Measurements from ENCODE around the gene KCTD11.
"Not testable (repeated sequence)": the region's sequence is repeated elsewhere in the genome, so short reads cannot be mapped to it uniquely, and the experiment has no call there.

Gene KCTD11

DNA sequence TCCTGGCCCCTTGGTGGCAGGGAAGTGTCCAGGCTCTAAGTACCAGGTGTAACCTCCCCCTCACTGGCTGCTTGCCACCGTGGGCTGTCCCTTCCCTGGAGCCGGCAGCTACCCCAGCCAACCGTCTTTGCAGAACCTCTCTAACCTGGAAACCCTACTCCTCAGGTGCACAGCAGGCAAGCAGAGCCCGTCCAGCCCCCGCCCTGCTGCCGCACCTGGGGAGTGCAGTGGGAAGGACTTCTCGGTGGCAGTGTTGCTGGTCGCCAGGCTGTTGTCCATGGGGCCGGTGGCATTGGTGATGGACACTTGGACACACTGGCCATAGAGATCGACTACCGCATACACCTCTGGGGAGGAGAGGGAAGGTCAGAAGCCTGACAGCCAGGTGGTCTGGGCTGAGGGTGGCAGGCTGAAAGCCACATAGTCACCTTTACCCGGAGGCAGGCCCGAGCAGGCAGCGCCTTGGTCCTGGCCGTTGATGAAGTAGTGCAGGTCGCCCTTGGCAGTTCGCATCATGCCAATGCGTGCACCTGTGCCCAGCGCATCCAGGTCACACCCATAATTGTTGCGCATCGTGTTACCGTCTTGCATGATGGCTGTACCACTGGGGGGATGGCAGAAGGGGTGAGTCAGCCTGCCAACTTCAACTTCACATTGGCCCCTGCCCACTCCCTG lies 29.3 kb upstream of the KCTD11 start:
- DNase-seq, result no peak

DNA sequence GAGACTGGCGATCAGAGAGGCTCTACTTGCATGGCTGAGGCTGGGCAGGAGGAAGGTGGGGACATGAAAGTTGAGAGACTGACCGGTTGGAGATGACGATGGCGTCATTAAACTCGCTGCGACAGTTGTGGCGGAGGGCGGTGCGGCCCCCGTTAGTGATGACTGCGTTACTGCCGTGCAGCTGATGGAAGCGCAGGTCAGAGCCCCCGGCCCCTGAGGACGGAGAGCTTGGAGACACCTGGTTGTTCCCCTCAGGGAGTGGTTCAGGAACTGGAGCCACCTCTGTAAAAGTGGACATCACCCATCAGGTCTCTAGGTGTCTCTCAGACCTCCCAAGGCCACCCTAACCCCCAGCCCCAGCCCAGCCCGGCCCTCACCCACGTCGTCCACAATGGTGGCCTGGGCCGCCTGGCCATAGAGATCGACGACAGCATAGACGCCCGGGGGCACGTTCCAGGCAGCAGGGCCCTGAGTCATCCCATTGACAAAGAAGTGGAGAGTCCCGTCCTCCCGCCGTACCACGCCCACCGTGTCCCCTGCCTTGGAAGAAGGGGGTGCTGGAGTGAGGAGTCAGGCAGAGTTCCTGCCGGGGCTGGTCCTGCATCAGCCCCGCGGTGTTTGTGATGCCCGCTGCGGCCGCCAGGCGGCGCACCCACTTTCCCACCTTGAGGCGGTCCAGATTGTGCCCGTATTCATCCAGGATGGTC lies 28.1 kb upstream of the KCTD11 start:
- peak; percentile 66 for DNase-seq

DNA sequence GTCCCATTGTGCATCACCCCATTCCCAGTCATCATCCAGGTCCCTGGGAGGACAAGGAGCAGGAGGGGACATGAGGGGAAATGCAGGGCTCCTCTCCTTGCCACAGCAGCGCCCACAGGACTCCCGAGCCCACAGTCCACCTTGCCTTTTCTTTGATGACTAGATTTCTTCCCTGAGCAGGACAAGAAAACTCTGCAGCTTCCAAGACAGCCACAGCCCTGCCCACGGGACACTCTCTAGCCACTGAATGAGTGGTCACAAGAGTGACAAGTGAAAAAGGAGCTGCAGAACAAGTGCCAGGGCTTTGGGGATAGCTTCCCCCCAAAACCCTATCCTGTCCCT lies 27.6 kb upstream of the KCTD11 start:
- no peak for DNase-seq

DNA sequence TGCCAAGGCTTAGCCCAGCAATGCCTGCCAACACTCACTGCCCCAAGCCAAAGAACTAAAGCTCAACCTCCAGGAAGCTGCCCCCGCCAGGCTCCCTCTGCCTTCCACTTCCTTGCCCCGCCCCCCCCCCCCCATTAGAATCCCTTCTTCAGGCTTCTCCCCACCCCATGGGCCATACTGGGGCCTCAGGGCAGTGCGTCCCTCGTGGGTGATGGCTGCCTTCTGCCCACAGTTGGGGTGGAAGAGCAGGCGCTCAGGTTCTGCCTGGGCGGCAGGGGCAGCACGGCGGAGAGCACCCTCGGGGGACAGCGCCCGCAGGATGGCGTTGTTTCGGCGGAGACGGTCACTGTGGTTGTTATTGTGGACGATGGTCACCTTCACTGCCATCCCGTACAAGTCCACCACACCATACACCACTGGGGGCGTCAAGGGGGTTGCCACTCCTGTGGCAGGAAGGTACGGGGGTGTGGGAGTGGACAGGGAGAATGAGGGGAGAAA lies 26.9 kb upstream of the KCTD11 start:
- DNase-seq, result no peak

DNA sequence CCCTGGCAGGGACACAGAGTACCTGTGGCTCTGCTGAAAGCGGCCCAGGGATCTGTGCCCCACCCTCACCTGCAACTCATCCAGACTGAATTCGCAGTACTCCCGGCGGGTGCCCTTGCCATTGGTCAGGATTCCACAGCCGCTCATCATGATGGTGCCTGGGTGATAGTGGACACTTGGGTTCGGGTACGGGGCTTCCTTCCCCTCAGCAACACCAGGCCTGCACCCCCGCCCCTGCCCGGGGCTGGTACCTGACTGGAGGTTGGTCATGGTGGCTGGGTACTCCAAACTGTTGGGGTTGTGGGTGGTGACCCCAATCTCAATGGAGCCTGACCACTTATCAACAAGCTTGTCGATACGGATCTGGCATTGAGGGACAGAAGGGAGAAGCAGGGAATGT lies 25.8 kb upstream of the KCTD11 start:
- DNase-seq, result no peak

DNA sequence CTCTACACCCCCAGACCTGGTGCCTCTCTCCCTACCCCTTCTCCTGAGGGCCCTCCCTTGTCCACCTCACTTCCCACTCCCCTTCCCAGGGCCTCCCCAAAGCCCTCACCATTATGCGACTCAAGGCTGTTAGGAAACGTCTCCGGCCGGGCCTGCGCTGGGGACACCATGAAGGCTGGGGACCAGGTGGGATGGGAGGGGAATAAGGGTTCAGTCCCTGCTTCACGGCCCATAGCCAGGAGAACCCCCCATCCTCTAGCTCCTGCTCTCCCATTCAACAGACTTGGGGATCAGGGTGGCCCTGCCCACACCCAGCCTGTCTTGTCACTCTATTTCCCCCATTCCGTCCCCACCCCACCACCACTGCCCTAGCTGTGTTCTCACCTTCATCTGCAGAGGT lies 24.9 kb upstream of the KCTD11 start:
- DNase-seq, result no peak

DNA sequence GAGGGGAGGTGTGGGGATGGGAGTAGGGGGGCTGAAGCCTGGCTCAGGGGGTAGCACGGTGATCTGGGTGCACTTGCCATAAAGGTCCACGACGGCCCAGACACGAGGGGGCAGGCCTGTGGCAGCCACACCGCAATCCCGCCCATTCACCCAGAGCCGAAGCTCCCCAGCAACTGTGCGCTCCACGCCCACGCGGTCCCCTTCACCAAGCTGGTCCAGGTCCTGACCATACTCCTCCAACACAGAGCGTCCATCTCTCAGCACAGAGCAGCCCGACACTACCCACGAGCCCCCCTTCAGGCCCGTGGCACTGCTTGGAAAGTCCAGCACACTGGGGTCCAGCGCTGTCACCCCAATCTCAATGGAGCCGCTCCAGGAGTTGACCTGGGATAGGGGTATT lies 24.5 kb upstream of the KCTD11 start:
- DNase-seq, result no peak

DNA sequence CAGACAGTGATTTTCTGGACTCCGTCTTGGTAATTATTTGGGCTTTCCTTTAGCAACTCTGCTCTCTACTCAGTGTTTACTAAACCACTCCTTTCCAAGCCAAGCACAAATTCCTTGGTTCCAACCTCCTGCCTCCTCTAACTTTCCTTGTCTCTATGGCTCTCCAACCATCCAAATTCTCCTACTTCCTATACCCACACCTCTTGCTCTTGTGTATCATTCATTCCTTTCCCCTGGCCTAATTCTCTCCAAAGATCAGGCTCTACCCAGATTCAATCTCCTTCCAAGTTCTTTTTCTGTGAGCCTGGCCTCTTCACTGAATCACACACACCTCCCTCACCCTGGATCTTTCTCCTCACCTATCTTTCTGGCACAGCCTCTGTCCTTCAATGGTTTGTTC lies 24.0 kb upstream of the KCTD11 start:
- no peak for DNase-seq

DNA sequence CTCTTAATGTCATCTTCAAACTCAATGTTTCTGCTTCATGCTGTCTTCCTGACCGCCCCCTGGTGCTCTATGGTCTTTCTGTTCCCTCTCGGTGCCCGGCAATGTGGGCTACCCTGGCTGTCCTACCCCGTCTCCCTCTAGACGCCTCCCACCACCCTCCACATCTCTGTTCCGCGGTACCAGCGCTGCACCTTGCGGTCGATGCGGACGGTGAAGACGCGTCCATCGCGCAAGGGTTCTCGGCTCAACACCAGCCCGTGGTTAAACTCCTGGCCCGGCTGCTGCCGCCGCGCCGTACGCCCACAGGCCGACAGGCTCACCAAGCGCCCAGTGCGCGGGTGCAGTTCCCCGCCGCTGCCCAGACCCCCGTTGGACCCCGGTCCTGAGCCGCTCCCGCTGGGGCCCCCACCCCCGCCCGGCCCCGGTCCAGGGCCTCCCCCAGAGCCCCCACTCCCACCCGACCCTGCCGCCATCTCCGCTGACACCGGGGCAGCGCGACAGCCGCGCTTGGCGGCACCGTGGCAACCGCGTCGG lies 23.1 kb upstream of the KCTD11 start, which contains the start of gene NEURL4:
Gene NEURL4 (minus strand): TSS at position 496 of the 534 bp plus-strand sequence. CDS start 23 bp downstream, at position 473.
- DNase-seq, result no peak

DNA sequence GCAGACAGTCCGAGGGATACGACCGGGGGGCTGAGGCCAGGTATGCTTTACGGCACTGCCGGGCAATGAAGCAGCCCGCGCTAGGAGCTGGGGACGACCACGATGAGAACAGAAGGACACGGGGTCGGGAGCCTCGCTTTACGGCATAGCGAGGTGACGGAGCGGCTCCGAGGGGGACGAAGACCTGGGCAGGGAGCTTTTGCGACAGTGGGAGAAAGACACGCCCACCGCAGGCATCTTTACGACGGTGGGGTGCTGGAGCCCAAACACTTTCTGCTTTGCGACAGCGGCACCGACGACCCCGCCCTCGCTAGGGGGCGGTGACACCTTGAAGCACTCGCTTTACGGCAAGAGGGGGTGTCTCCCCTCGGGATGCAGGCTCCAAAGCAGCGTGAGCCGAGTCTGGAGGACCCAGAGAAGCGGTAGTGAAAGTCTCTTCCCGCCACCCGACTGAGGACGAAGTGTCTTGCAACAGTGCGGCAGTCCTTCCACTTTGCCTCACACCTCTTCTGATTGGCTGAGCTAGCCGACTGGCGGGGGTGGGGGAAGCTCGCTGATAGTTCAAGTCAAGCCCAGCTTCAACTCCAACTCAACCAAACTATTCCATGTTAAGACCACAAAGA lies 22.5 kb upstream of the KCTD11 start:
- peak; percentile 91 for DNase-seq

DNA sequence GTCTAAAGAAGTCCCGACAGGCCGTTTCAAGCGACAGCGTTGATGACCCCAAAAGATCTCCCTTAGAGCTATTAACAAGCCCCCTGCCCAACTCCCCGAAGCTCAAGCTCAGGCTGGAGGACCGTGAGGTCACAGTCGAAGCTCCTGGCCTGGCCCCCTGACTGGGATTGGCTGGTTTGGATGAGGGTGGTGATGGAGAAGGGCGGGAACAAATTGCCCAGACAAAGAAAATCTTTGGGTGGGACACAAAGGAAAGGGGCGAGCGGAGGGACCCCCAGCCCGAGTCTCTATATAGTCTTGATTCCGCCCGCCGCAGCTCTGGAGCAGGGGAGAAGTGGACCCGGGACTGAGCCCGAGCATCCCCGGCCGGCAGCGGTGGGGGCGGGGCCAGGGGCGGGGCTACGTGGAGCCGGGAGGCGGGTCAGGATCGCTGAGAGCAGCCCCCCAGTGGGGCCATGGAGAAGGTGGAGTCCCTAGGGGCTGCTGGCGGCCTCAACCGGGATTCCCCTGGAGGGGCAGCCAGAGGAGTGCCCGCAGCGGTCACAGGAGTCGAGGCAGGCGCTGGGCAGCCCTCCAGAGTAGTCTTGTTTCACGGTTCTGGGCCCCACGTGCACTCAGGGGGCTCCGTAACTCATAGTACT lies 21.8 kb upstream of the KCTD11 start:
- DNase-seq, result peak; percentile 75

DNA sequence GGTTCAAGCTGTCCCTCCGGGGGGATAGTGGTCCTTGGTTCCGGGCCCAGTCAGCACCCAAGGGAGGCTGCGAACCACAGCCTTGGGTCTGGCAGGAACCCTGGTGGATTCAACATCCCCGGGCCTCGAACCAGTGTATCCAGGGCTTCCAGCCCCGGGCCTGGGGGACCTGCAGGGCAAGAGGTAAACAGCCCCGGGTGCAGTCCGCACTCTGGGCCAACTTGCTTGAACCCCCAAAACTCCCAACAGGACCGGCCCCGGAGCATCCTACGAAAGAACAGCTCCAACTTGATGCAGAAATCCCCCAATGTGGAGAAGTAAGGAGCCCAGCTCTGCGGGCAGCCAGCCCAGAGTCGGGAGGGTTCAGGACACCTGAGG lies 21.3 kb upstream of the KCTD11 start:
- DNase-seq, result no peak

DNA sequence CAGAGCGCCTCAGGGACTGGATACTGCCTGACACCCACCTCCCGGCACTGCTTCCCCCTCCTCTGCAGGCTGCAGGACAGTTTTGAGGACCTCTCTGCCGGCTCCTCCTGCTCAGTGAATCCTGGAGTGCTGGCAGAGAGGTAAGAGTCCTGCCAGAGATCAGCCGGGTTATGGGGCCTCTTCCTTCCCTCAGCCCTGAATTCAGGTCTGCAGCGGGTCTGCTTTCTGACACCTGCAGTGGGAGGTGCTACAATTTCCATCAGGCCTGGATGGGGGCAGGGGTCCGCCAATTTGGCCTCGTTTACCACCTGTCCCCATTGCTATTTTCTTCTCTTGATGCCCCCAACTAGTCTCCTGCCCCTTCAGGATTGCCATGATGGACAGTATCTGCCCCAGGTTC lies 19.9 kb upstream of the KCTD11 start:
- no peak for DNase-seq

DNA sequence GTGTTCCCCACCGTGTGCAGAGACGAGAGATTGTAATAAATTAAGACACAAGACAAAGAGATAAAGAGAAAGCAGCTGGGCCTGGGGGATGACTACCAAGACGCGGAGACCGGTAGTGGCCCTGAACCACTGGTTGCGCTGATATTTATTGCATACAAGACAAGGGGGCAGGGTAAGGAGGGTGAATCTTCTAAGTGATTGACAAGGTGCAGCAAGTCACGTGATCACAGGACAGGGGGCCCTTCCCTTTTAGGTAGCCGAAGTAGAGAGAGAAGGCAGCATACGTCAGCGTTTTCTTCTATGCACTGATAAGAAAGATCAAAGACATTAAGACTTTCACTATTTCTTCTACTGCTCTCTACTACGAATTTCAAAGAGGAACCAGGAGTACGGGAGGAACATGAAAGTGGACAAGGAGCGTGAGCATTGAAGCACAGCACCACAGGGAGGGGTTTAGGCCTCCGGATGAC lies 19.3 kb upstream of the KCTD11 start:
- not testable (repeated sequence) for DNase-seq

DNA sequence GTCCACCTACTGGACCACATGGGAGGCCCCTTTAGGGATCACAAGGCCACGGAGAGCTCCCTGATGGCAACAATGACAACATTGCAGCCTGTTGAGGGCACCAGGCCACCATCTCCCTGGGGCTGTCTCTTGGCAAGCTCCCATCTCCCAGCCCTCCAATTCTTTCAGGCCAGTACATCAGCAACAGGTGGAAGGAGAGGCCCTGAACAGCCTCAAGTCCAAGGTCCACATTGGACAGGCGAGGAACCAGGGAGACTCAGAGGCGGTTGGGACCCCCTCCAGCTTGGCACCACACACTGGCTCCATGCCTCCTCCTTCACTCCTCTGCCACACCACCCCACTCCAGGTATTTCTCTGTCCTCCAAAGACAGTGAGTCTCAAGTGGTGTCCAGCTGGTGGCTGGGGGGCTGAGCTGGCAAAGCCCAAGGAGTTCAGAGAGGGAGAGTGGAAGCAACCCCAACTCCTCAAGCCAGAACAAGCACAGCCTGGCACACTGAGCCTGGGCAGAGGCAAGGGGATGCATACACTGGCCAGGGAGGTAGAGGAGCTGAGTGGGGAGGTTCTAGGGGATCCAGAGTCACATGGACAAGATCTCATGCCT lies 16.9 kb upstream of the KCTD11 start:
- DNase-seq, result no peak

DNA sequence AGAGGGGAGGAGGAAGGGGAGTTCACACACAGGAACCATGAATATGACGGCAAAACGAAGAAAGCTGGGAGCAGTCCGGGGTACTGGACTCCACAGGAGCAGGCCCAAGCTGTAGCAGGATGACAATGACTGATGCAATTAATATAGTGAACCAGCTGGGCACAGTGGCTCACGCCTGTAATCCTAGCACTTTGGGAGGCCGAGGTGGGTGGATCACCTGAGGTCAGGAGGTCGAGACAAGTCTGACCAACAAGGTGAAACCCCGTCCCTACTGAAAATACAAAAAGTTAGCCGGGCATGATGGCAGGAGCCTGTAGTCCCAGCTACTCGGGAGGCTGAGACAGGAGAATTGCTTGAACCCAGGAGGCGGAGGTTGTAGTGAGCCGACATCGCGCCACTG lies 16.2 kb upstream of the KCTD11 start:
- DNase-seq, result not testable (repeated sequence)

DNA sequence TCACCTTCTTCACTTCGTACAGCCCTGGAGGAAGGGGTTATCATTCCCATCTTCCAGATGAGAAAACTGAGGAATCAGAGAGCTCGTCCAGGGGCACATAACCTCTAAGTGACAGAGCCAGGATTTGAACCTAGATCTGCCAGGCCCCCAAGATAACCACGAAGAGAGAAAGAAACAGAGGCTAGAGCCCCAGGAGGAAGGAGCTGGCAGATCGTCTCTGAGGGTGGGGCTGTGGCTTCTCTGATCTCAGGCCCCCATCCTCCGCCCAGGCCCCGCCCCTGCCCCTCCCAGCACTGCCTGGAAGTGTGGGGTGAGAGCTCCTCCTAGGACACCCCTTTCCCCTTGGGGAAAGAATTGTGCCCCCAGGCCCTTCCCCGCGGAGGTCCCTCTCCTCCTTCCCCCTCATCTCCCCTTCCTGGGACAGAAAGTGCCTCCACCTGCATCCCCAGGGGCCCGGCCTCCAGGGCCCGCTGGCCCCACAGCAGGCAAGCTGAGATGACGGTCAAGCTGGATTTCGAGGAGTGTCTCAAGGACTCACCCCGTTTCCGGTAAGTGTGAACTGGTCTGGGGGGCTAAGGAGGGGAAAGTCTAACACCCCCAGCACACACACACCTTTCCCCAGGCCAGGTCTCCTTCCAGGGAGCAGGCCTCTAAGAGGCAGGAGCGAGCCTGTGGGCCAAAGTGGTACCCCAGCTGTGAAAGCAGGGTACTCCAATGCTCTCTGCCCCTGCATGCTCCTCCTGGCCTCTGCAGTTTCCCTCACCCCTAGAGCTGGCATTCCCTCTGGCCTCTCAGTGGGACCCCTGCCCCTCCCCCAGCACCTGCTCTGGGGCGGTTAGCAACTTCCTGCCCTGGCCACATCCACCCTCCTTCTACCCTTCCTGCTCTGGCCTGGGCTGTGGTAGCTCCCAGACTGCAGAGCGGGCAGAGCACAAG lies 15.5 kb upstream of the KCTD11 start, which contains the start of gene ACAP1:
Gene ACAP1 (plus strand): TSS at position 290 of the 936 bp plus-strand sequence. CDS start 206 bp downstream, at position 496.
- peak; percentile 79 for DNase-seq

DNA sequence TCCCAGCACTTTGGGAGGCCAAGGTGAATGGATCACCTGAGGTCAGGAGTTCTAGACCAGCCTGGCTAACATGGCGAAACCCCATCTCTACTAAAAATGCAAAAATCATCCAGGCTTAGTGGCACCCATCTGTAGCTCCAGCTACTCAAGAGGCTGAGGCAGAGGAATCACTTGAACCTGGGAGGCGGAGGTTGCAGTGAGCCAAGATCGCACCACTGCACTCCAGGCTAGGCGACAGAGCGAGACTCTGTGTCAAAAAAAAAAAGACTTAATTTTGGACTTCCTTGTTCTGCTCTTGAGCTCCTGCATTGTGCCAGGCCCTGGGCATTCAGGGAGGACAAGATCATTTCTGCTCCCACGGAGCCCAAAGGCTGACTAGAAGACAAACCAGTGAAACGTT lies 14.4 kb upstream of the KCTD11 start:
- DNase-seq, result not testable (repeated sequence)

DNA sequence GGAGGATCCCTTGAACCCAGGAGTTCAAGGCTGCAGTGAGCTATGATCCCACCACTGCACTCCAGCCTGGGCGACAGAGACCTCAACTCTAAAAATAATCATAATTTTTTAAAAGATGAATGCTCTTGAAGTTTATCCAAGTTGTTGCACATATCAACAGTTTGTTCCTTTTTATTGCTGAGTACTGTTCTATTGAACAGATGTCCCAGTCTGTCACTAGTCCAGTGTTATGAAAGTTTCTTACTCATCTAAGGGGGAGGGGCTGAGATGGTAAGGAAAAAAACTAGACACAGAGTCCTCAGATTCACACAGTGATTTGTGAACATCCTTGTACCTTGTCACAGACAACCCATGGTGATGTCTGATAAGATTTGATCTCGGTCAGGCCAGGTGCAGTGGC lies 11.8 kb upstream of the KCTD11 start:
- no peak for DNase-seq

DNA sequence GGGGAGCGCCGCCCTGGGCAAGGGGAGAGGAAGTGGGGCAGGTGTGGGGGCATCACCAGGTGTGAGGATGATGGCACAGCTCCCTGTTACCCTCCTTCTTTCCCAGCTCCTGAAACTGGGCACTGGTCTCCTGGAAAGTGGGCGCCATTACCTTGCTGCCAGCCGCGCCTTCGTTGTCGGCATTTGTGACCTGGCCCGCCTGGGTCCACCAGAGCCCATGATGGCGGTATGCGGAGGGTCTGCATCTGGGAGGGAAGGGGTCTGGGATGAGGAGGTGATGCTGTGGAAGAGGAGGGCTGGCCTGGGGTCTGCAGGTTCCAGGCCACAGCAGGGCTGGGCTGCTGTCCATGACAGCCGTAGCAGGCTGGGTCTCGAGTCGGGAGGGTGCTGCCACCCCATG lies 10.1 kb upstream of the KCTD11 start:
- DNase-seq, result no peak

DNA sequence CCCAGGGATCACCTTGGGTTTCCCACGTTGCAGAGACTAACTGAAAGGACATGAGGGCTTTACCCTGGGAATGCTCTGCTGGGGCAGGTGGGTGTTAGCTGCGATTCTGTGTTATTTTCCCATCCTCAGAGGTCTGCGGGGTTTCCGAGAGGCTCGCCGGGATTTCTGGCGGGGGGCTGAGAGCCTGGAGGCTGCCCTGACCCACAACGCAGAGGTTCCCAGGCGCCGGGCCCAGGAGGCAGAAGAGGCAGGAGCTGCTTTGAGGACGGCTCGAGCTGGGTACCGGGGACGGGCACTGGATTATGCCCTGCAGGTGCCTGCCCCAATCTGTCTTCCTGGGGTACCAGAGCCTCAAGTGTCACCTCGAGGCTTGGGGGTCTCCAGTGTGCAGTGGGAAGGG lies 8.7 kb upstream of the KCTD11 start:
- DNase-seq, result no peak

Data from T-helper 9 cell (primary cell).